HCT116 (cell line): ENCODE measurements around the gene CELA3B. TPM values are rescaled to one million over a fixed set of nuclear protein-coding genes. Genes with fewer than 3 reads are reported as not detected.
"Not testable (repeated sequence)": the region's sequence is repeated elsewhere in the genome, so short reads cannot be mapped to it uniquely, and the experiment has no call there.

ENCODE experiments used
- ATAC-seq: fragments of 200-7000 bp; cut with Tn5 transposase; 2 replicates; pipeline ENCODE4 v1.9.1; 2020; ENCODE audit warnings: mild to moderate bottlenecking, moderate library complexity
- BruUV-seq: library from RNA; stranded (reverse); fragments of 400-500 nt; replicated peaks from 2 replicates; lab custom pipeline; 2021; lab: Mats Ljungman, UMichigan
- CTCF ChIA-PET: fragments of 300-600 bp; sonication (Branson Sonifier 250); formaldehyde crosslinking; loops from one replicate; lab custom pipeline; 2021; ENCODE audit warnings: antibody characterized with exemption; lab: Charles Lee
- POLR2A ChIA-PET: fragments of 300-600, 350-600 bp; sonication (Branson Sonifier 250); formaldehyde crosslinking; loops from one replicate; lab custom pipeline; 2021; ENCODE audit warnings: antibody characterized with exemption; lab: Charles Lee
- RAD21 ChIA-PET, 2 experiments: fragments of 300-600 bp; sonication (Branson Sonifier 250); formaldehyde crosslinking; loops; one replicate each; lab custom pipeline; 2023; ENCODE audit warnings: low total read pairs in 2 of 2; ENCODE audit not compliant: uncharacterized antibody in 2 of 2, unreplicated experiment in 2 of 2, low non-redundant PET in 1 of 2; lab: Charles Lee
- DNase-seq: peaks from one replicate; pipeline ENCODE4 v3.0.0-alpha.2; 2010; ENCODE audit warnings: low read depth, low spot score
- H2AFZ ChIP-seq: fragments of 200-600 bp; shearing (Covaris generic), sonication (generic); 2 replicates; pipeline ENCODE4 v1.6.1; 2017; ENCODE audit warnings: low read depth, mixed run types, mixed read lengths, antibody characterized with exemption, low read length; ENCODE audit not compliant: poor library complexity, severe bottlenecking
- H3K27ac ChIP-seq: 2 replicates; pipeline ENCODE4 v1.5.1; 2012; ENCODE audit warnings: low read depth, low read length
- H3K27me3 ChIP-seq: fragments of 200-600 bp; sonication (generic); 2 replicates; pipeline ENCODE4 v1.6.1; 2016; ENCODE audit warnings: mixed run types, low read length, mixed read lengths; ENCODE audit not compliant: insufficient read depth
- H3K36me3 ChIP-seq, 2 experiments: fragments of 200-500 bp in 1 of 2; fragments of 200-600 bp in 1 of 2; sonication (Bioruptor generic) in 1 of 2; sonication (generic) in 1 of 2; 2 replicates each; pipeline versions ENCODE4 v1.5.1 to v1.6.1; 2014 to 2016; ENCODE audit warnings: low read length in 2 of 2, inconsistent platforms in 1 of 2, mixed read lengths in 1 of 2, mixed run types in 1 of 2; ENCODE audit not compliant: insufficient read depth in 2 of 2, control insufficient read depth in 1 of 2
- H3K4me1 ChIP-seq, 2 experiments: fragments of 200-600 bp in 1 of 2; sonication (generic) in 1 of 2; 2 replicates each; pipeline versions ENCODE4 v1.5.1 to v1.6.1; 2012 to 2017; ENCODE audit warnings: low read length in 2 of 2, inconsistent platforms in 1 of 2, mild to moderate bottlenecking in 1 of 2, mixed read lengths in 1 of 2, mixed run types in 1 of 2, moderate library complexity in 1 of 2; ENCODE audit not compliant: insufficient read depth in 2 of 2, control insufficient read depth in 1 of 2
- H3K4me2 ChIP-seq: fragments of 200-600 bp; sonication (generic); 2 replicates; pipeline ENCODE4 v1.6.1; 2017; ENCODE audit warnings: mixed run types, low read length, mixed read lengths
- H3K4me3 ChIP-seq, 2 experiments: fragments of 200-600 bp in 1 of 2; sonication (generic) in 1 of 2; replicated peaks in 1 of 2; 2 replicates each; pipeline ENCODE4 v1.5.1; 2011 to 2016; ENCODE audit warnings: low read length in 2 of 2, control low read depth in 1 of 2, low read depth in 1 of 2, mild to moderate bottlenecking in 1 of 2, mixed read lengths in 1 of 2, mixed run types in 1 of 2
- H3K79me2 ChIP-seq: fragments of 200-600 bp; sonication (generic); 2 replicates; pipeline ENCODE4 v1.6.1; 2017; ENCODE audit warnings: mild to moderate bottlenecking, mixed run types, low read length, moderate library complexity, mixed read lengths; ENCODE audit not compliant: insufficient read depth
- H3K9ac ChIP-seq: fragments of 200-600 bp; sonication (generic); 2 replicates; pipeline ENCODE4 v1.6.1; 2016; ENCODE audit warnings: low read length, mixed read lengths
- H3K9me2 ChIP-seq: fragments of 200-600 bp; sonication (generic), shearing (Covaris generic); 2 replicates; pipeline ENCODE4 v1.6.1; 2017; ENCODE audit warnings: mixed run types, mild to moderate bottlenecking, moderate library complexity; ENCODE audit not compliant: insufficient read depth
- H3K9me3 ChIP-seq, 2 experiments: fragments of 200-500 bp in 1 of 2; fragments of 200-600 bp in 1 of 2; sonication (Bioruptor generic) in 1 of 2; sonication (generic) in 1 of 2; 2 replicates each; pipeline ENCODE4 v1.6.1; 2014 to 2017; ENCODE audit warnings: low read length in 2 of 2, mixed read lengths in 2 of 2, inconsistent platforms in 1 of 2, low read depth in 1 of 2, mild to moderate bottlenecking in 1 of 2, mixed run types in 1 of 2, moderate library complexity in 1 of 2; ENCODE audit not compliant: control insufficient read depth in 1 of 2, insufficient read depth in 1 of 2
- H4K20me1 ChIP-seq: fragments of 200-600 bp; sonication (generic), shearing (Covaris generic); 2 replicates; pipeline ENCODE4 v1.6.1; 2017; ENCODE audit warnings: mixed run types, mild to moderate bottlenecking, moderate library complexity; ENCODE audit not compliant: insufficient read depth
- FOSL1 ChIP-seq: IDR thresholded peaks from 2 replicates; pipeline ENCODE4 v1.6.1; 2012; ENCODE audit warnings: low read depth
- JUND ChIP-seq: IDR thresholded peaks from 2 replicates; pipeline ENCODE4 v1.6.1; 2012
- SP1 ChIP-seq: IDR thresholded peaks from 2 replicates; pipeline ENCODE4 v1.6.1; 2012; ENCODE audit warnings: low read depth
- intact Hi-C: fragments of 100-400 bp; cut with micrococcal nuclease; formaldehyde crosslinking; loops from 2 replicates; pipeline ENCODE4 v1.10.0; 2022
- total RNA-seq: library from RNA; stranded (reverse); gene quantifications from one replicate; pipeline ENCODE4 v1.2.1, GENCODE V29; 2021; ENCODE audit not compliant: unreplicated experiment

CELA3B gene
- total RNA-seq, 1 experiment from 2014 or later = 5.3 TPM

DNA sequence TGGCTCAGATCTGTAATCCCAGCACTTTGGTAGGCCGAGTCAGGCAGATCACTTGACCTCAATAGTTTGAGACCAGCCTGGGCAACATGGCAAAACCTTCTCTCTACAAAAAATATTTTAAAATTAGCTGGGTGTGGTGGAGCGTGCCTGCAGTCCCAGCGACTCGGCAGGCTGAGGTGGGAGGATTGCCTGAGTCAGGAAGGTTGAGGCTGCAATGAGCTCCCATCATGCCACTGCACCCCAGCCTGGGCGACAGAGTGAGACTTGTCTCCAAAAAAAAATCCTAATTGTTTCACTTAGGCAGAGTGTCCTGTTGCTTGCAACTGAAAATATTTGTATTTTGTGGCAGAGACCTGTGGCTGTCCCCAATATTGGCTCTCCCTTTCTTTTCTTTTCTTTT is 7.8 kb upstream of the CELA3B start:
- H4K20me1 ChIP-seq, DNase-seq, H3K9ac ChIP-seq, POLR2A ChIA-PET, H2AFZ ChIP-seq, BruUV-seq, H3K4me2 ChIP-seq, H3K9me3 ChIP-seq, H3K4me3 ChIP-seq, CTCF ChIA-PET, H3K36me3 ChIP-seq, H3K27ac ChIP-seq, ATAC-seq, H3K9me2 ChIP-seq, RAD21 ChIA-PET, H3K79me2 ChIP-seq, H3K27me3 ChIP-seq, intact Hi-C loops: not testable (repeated sequence)
- H3K4me1 ChIP-seq = peaks cover 3 to 16% of the 10 kb centered on the region in 2 experiments; a peak in 2 of 4 replicates

DNA sequence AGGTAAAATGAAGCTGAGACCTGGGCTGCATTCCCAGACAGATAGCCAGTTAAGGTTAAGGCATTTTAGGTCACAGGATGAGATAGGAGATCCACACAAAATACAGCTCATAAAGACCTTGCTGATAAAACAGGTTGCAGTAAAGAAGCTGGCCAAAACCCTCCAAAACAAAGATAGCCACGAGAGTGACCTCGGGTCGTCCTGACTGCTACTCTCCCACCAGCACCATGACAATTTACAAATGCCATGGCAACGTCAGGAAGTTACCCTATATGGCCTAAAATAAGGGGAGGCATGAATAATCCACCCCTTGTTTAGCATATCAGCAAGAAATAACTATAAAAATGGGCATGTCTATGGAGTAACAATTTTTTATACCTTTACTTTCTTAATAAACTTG is 6.3 kb upstream of the CELA3B start:
- H2AFZ ChIP-seq, H3K9me3 ChIP-seq, ATAC-seq, BruUV-seq, H3K4me3 ChIP-seq, H3K79me2 ChIP-seq, H3K4me2 ChIP-seq, H3K9me2 ChIP-seq, POLR2A ChIA-PET, intact Hi-C loops, H3K27me3 ChIP-seq, CTCF ChIA-PET, H4K20me1 ChIP-seq, DNase-seq, H3K36me3 ChIP-seq, RAD21 ChIA-PET, H3K9ac ChIP-seq, H3K27ac ChIP-seq: not testable (repeated sequence)
- H3K4me1 ChIP-seq = peaks cover 6 to 20% of the 10 kb centered on the region in 2 experiments; a peak in 2 of 4 replicates

DNA sequence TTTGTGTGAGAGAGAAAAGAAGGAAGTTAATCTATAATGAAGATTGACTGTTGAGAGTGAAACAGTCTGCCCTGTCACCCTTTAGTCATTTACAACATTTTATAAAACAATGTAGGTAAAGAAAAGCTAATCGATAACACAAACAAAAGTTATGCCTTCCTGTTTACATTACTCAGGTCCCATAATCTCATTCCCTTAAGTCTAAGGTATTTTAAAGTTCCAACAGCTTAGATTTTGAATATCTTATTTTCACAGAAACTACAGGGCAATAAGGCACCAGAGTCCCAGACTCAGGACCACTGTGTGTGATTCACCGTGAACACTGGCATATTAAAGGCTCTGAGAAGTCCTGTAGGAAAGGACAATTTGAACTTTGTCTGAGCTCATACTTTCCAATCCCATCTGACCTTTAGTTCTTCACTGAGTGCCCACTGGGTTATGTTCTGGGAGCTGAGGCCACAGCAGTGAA is 3.8 kb upstream of the CELA3B start:
- BruUV-seq, DNase-seq, H3K9me3 ChIP-seq, H3K4me3 ChIP-seq, H3K79me2 ChIP-seq, H3K9me2 ChIP-seq, H3K27me3 ChIP-seq, H3K36me3 ChIP-seq, H3K9ac ChIP-seq, CTCF ChIA-PET, intact Hi-C loops, H2AFZ ChIP-seq, POLR2A ChIA-PET, H4K20me1 ChIP-seq, RAD21 ChIA-PET, H3K27ac ChIP-seq: not testable (repeated sequence)
- Histone ChIP-seq H3K4me2 (peak overlapping the region; percentile 39; the same call in 1 of the 2 replicates), H3K4me1 (peaks cover 2 to 11% of the 10 kb centered on the region in 2 experiments; a peak in 1 of 4 replicates)
- peak; percentile 58 for ATAC-seq
- TF ChIP-seq FOSL1 (peak; percentile 28; the same call in 1 of the 2 replicates), SP1 (0 out of 2 replicates have a peak, but pooled peaks have one; percentile 24), JUND (peak; percentile 21; the same call in 1 of the 2 replicates)

DNA sequence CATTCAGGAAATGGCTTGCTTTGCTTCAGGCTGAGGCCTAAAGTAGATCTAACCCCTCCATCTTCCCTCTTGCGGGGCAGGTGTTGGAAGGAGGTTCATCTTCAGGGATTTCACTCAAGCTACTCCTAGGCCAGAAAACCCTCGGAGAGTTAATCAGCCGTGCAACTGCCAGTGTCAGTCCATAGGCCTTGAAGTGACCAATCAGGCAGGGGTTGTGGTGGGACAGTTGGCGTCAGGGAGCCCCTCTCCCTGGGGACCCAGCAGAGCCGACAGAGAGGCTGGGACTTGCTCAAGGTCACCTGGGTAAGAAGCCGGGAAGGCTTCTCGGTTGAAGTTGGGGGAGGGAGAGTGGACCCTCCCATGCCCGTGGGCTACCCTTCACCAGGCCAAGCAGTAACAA is 2.9 kb upstream of the CELA3B start:
- peaks cover 2 to 11% of the 10 kb centered on the region in 2 experiments; a peak in 1 of 4 replicates for H3K4me1 ChIP-seq
- H3K4me3 ChIP-seq, H3K36me3 ChIP-seq, H3K79me2 ChIP-seq, H3K9ac ChIP-seq, intact Hi-C loops, ATAC-seq, H2AFZ ChIP-seq, CTCF ChIA-PET, H3K9me2 ChIP-seq, H3K27ac ChIP-seq, RAD21 ChIA-PET, H3K9me3 ChIP-seq, H4K20me1 ChIP-seq, BruUV-seq, H3K27me3 ChIP-seq, H3K4me2 ChIP-seq, DNase-seq, POLR2A ChIA-PET: not testable (repeated sequence)
